Right lung (tissue), 5 donors: ENCODE data around the gene BABAM2. TPM values are rescaled to one million over a fixed set of nuclear protein-coding genes. Genes with fewer than 3 reads are reported as not detected.

Experiments used
- DNase-seq, 2 donors: peaks; one replicate each; pipeline ENCODE4 v3.0.0-alpha.2; 2013
- polyA plus RNA-seq, 5 donors: library from polyadenylated mRNA; unstranded; fragments of 120-200 nt; gene quantifications; one replicate each; pipeline versions ENCODE4 v1.2.1 to v1.2.3, GENCODE V29; 2013; ENCODE audit warnings: inconsistent platforms in 1 of 5, low replicate concordance in 1 of 5; ENCODE audit not compliant: insufficient read length in 5 of 5, insufficient read depth in 1 of 5

Gene BABAM2
- polyA plus RNA-seq, 5 donors = 26.9 to 29.0 (median 27.3) TPM

DNA sequence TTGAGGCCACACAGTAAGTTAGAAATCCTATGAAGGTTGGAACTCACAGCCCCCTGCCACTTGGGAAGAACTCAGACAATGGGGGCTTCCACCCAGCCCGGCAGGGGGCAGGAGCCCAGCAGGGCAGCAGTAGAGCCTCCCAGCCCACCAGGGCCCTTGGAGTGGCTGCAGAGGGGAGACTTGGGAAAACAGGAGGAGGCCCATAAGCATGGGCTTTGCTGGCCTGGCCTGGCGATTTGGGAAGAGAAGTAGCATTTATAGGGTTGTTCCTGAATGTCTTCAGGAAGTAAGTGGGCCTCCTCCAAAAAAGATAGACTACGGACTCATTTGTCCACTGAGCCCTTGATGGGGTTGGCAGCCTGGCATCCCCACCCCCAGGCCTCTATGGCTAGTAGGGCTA, 484.7 kb downstream of the BABAM2 start:
- no peak for DNase-seq

DNA sequence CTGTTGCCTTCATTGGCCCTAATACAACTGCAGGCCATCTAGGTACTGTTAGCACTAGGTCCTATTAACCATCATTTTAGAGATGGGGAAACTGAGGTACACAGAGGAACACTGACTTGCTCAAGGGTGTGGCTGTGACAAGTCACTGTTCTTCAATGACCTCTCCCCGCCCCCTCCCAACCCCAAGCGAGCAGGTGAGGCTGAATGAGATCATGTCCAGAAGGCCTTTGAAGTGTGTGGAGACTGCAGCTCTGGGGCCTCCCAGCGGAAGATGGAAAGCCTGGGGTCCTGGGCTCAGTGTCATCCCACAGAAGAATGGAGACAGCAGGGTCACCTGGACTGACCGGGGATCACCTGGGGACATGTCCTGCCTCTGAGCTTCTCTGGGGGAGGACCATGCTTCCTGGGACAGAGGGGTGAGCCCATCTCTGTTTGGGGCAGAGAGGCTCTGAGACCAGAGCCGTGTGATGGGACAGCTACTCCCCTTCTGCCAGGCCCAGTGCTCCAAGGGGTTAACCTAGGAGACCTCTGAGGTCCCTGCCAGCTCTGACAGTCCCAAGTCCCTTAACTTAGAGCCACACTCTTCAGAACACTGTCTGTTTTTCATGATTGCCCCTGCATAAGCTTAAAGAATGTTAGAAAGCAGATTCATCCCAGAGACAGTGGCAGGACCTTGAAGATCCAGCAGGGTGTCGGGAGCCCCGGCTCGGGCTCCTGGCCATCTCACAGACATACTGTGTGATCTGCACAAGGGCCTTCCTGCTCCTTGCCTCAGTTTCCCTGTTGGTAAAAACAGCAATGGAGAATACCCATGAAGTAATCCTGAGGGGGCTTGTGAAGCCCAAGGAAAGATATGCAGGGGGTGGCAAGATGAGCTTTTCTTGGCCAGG, 485.5 kb downstream of the BABAM2 start:
- no peak for DNase-seq

- DNase-seq = no peak
Measured at GRCh38 chr2:28377195-28377816, 486.8 kb downstream of the BABAM2 start.

GRCh38 chr2:28377984-28378678, 487.6 kb downstream of the BABAM2 start:
- DNase-seq = no peak

DNA sequence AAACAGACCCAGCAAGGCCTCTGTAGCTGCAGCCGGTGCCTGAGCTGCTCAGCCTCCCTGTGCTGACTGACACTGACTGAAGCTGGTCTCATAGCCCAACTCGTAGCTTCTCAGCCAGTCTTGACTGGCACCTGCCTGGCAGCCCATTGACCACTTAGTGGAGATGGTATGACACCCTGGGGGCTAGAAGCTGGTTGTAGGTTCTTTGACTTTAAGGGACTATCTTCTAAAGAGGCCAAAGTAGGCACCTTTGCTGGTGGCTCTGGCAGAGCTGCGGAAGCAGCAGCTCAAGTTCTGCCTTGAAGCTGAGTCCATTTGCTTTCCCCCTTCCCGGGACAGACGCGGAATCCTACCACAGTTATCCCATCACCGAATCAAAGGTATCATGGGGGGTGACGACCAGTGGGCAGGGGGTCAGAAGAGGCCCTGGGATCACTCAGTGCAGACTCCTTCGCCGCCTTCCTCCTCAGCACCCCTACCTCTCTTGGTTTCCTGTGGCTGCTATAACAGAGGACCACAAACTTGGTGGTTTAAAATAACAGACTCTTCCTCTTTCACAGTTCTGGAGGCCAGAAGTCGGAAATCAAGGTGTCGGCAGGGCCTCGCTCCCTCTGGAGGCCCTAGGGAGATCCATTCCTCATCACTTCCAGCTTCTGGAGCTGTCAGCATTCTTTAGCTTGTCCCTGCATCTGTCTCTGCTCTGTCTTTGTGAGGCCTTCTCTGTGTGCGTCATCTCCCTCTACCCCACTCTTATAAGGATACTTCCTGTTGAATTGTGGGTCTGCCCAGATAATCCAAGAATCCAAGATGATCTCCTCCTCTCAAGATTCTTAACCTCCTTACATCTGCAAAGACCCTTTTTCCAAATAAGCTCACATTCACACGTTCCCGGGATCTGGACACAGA, 488.4 kb downstream of the BABAM2 start:
- DNase-seq = no peak

- no peak for DNase-seq
Measured at GRCh38 chr2:28380219-28380618, 489.7 kb downstream of the BABAM2 start.

- DNase-seq = no peak
Measured at GRCh38 chr2:28381225-28382180, 491.0 kb downstream of the BABAM2 start.

DNA sequence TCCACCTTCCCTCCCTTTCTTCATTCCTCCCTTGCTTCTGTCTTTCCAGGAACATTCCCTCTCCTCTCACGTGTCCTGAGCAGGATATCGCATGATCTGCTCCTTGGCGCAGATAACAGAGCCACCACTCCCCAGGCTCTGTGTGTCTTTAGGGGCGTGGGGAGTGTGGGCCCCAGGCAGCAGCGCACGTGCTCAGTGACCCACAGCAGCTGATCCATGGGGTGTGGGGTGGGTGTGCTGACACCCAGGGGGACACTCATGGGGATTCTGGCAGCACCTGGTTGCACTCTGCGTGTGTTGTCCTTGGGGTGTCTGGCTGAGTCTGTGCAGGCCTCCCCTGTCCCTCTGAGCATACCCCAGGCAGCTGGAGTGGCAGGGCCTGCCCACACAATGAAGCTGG, 492.2 kb downstream of the BABAM2 start:
- no peak for DNase-seq

DNA sequence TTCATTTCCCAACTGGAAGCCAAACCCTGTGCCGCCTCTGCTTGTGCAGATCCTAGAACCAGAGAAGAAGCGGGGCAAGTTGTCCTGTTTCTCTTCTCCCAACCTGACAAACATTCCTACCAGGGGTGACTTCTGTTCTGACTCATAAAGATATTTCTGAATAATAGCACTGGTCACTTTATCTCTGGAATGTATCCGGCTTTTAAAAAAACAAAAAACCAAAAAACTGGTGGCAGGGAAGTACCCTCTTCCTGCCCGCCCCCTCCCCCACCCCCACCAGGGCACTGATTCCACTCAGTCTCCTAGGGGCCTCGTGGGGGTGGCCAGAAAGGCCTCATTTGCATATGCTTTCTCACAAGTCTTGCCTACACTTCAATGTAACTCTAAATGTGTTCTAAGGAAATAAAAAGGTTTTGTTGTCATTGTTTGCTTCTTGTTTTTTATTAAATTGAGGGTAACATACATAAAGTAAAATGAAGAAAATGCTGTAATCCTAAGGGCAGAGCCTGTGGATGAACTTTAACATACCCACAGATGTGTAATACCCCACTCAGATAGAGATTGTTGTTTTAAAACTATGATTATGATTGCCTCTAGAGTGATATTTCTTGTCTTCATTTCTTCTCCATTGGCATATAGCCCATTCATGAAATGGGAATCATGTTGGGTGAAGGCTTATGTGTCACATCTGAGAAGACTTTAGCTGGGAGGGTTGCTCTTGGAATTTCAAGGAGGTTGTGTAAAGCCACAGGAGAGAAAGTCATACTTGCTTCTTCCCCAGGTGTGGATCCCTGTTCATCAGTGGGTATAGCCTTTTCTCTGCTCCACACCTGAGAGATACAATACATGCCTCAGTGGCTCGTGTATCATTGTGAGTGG, 496.8 kb downstream of the BABAM2 start:
- DNase-seq = no peak

Other genes starting within 250 kb of the BABAM2 start
- 10 to 100 TPM; 47.6 to 64.5 (median 59.9) TPM for gene SUPT7L, start 227.1 kb upstream of the BABAM2 start, polyA plus RNA-seq
- gene SLC4A1AP, start 226.8 kb upstream of the BABAM2 start, polyA plus RNA-seq = 10 to 100 TPM; 28.8 to 37.0 (median 34.3) TPM
- 100 to 1,000 TPM in 3 of 5 donors, 10 to 100 TPM in 2; 90.6 to 129 (median 102) TPM for gene MRPL33, start 119.0 kb upstream of the BABAM2 start, polyA plus RNA-seq
- gene RBKS, start 342 bp upstream of the BABAM2 start, polyA plus RNA-seq = 1 to 10 TPM; 1.9 to 2.9 (median 2.1) TPM